GM21367 (cell line): ENCODE measurements around the gene NUP93.
"Not testable (repeated sequence)": the region's sequence is repeated elsewhere in the genome, so short reads cannot be mapped to it uniquely, and the experiment has no call there.

Experiments used
- ATAC-seq: cut with Tn5 transposase; IDR thresholded peaks from one replicate; pipeline ENCODE4 v1.9.1; 2021; ENCODE audit not compliant: unreplicated experiment

Gene NUP93

DNA sequence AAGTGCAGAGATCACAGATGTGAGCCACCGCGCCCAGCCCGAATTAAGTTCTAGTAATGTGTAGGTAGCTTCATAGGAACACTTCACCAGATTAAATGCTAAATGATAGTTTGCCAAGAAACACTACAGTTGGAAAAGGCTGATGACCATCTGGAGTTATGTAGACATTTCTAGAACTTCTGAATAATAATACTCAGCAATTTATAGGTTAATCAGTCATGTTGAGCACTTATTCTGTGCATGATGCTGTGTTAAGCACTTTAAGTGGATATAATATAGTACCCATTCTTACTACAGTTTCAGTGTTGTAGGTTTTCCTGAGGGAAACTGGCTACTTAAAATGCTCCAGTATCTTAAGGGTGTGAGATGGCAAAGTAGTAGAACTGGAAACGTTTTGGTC lies 45.2 kb downstream of the NUP93 start:
- ATAC-seq: no peak

DNA sequence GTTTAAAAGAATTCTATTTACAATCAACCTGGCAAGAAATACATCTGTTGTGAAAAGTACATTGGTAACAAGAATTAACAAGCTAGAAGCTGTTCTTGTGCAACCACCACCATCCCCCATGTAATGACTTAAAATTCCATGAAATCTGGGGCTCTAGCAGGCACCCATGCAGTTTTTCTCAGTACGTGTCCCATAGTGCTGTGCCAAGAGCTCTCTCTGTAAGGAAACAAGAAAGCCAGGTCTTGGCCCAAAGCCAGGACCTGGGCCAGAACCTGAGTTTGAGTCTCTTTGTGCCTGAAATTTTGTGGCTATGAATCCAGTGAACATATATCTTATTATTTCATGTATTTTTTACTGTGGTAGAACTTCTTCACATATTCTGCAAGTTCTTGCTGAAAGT lies 46.6 kb downstream of the NUP93 start:
- ATAC-seq: no peak

DNA sequence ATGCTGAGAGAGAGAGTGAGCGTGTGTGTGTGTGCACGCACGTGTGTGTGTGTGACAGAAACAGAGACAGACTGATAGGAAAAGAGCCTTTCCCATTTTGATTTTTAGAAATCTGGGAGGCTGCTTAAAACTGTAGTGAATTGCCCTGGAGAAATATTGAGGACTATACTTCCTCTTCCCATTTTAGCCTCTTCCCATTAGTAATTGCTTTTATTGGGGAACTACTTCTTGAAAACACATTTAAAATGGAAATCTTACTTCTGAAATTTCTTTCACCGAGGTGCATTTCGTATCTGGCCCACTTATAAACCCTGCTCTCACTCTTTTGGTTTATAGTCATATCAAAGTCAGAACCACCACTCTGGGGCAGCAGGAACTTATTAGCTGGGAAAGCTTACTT lies 47.1 kb downstream of the NUP93 start:
- no peak for ATAC-seq

DNA sequence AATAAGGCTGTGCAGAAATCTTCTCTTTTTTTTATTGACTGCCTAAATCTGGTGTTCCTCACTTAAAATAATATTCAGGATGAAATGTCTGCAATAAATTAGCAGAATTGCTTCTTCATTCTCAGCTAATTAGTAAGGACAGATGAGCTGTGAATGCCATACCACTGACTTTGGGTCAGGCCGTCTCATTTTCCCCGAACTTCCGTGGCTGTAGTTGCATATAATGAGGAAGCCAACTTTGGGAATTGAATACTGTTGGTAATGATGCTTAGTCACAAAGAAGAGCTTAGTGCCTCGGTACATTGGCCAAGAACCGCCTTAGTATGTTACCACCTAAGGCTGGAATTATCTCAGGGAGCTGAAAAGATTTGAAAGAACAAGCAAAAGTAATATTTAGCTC lies 47.6 kb downstream of the NUP93 start:
- no peak for ATAC-seq

DNA sequence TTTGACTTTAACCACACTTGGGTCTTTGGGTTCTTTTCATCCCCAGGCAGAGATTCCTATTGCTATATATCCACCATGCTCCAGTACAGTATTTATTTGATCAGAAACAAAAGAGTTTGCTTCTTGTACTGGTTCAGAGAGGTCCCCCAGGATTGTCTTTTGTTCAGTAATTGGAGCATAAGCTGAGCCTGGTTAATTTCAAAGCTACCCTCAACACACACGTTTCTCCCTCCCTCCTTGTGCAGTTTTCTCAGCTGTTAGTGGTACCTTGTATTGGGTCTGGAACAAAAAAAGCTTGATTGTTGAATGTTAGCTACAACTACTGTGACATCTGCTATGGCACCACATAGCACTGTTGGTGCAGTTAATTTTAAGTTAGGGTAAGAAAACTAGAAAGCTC lies 50.0 kb downstream of the NUP93 start:
- ATAC-seq: no peak

DNA sequence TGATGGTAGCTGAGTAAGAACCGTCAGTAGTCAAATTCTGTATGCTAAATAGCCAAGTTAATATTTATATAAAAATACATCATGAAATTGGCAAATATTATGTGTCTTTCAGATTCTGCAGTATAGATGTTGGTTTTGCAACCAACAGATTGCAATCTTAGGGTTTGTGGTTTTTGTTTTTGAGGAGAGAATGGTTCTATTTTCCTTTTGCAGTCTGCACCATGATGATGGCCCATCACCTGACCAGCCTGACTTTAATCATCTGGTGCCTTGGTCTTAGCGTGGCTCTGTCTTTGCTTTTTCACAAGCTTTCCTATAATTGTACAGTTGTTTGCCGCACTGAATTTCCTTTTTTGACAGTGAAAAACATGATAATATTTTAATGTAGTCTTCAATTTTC lies 50.7 kb downstream of the NUP93 start:
- no peak for ATAC-seq

DNA sequence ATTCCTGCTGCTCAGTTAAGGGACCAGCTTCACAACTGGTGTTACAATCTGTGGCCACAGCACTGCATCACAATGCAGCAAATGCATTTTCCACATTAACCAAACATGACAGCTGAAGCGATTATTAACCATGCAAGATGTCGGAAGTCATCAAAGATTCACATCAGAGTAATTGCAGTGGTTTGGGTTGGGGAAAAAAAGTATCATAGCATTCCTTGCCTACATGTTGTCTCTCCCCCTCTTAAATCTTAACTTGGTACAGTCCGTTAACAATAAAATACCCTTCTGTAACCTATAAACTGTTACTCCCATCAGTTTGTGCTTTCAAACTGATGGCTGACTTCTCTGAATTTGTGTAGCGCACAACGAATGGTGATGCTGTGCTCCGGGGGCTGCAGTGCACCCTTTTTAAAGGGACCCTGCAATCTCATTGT lies 51.6 kb downstream of the NUP93 start:
- no peak for ATAC-seq

DNA sequence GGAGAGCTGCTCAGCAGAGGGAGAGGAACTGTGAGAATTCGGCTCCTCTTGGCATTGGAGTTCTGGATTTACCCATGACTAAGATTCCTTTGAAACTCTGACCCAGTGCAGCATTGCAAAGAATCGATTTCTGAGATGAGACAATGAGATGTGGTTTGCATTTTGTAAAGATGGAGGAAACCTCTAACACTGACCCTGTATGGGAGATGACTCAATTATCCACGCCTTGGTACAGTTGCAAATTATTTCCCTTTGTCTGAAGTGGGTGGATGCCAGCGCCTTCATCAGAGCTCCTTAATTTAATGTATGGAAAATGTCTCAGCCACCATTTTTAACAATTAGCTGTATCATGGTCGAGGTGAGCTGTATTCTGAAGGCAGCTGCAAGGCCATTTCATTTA lies 53.4 kb downstream of the NUP93 start:
- ATAC-seq: no peak

DNA sequence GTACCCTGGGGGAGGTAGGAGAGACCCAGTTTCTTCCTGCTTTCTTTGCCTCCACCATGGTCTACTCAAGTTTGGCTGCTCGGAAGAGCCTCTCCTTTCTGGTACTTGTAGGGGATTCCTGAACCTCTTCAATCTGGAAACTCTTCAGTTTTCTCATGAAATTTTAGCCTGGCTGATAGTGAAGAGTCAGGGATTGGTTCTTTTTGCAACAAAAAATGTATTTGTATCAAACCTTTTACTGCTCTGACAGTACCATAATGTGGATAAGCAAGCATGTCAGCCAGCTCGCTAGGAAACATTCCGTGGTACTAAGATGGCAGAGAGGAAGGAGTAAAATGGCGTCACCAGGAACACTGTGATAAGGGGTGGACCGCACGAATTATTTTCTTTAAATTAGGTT lies 55.4 kb downstream of the NUP93 start:
- ATAC-seq: no peak

DNA sequence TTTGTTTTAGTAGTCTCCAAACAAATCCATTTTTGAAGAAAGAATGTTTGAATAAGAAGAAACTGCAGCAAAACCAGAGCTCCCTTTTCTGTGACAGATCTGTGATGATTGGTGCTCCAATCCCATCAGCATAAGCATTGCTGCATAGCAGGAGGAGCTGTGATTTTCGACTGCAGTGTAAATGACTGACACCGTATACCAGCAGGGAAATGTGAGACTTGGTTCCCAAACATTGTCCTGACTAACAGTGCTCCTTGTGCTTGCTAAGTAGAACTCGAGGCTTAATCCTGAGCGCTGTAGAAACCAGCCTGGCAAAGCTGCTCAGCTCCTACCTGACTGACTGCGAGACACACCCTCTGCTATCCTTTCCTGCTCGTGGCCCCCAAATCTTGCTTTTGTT lies 57.2 kb downstream of the NUP93 start:
- ATAC-seq: no peak

DNA sequence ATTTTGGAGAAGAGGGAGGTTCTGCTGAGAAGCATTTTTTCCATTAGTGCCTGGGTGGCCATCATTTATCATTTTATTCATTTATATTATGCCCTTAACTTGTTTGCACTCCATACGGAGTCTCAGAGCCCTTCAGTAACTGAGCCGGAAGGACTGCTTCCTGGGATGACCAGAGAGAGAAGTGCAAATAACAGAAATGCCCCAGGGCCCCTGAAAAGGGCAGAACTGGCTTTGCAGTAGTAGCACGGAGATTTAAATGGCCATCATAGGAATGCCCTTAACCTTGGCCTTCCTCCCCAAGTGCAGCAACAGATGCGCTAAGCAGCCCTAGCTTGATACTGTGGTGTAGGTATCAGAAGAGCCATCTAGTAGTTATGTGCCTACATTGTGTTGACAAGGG lies 58.5 kb downstream of the NUP93 start:
- no peak for ATAC-seq

DNA sequence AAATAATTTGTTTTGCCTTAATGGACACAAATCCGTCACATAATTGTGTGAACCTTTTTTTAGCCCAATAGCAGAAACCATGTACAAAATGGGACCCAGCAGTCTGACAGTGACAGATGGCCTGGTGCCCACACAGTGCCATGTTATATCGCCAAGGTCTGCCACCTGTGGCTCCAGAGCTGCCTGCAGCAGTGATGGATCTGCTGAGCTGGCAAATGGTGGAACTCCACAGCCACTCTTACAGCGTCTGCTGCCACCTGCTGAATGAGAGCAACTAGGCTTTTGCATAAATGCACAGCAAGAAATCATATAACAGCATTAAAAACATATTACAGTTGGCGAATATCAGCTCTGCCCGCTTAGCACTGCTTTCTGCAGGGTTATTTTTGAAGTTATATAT lies 59.4 kb downstream of the NUP93 start:
- ATAC-seq: no peak

DNA sequence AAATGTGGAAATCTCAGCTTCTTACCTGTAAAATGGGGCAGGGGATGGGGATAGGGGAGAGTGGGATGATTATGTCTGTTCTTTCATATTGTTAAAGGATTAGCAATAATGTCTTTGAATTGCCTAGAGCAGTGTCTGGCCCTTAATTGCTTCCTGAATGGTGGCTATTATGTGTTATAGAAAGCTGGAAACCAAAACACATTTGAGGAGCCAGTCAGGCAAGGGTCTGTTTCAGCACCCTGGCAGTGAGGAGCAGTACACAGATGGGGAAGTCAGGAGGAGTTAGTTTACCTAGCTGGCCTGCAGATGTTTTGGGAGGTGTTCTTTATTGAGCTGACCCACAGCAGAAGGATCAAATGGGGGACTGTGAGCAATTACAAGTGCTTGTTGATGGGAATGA lies 63.0 kb downstream of the NUP93 start:
- no peak for ATAC-seq

DNA sequence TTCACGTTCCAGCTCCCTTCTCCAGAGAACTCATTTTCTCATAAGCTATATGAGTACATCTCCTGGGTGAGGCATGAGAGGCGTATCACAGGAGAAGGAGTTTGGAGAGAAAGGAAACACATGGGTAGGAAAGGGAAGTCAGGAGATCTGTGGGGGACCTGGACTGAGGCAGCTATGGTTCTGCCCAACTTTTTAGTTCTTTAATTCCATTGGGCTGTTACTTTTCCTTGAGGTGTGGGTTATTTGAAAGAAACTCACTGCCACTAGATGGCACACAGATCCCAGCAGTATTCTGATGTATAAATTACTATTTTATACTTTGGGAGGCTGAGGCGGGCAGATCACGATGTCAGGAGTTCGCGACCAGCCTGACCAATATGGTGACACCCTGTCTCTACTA lies 63.6 kb downstream of the NUP93 start:
- ATAC-seq: no peak

DNA sequence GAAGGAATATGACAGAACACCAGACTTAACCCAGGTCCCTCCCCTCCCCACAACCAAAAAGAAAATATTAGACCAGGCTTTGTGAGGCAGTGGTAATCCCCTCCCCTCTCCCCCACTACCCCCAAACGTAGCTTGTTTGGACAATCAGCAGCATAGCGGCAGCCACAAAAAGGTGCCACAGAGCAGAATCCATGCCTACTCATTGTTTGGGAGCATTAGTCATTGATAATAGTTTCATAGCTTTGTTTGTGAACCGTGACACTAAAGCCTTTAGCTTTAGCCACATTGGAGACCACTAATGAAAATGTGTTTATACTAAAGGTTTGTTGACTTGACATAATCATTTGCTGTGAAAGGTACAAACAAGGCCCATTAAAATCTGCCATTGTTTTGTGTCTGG lies 65.1 kb downstream of the NUP93 start:
- ATAC-seq: no peak

DNA sequence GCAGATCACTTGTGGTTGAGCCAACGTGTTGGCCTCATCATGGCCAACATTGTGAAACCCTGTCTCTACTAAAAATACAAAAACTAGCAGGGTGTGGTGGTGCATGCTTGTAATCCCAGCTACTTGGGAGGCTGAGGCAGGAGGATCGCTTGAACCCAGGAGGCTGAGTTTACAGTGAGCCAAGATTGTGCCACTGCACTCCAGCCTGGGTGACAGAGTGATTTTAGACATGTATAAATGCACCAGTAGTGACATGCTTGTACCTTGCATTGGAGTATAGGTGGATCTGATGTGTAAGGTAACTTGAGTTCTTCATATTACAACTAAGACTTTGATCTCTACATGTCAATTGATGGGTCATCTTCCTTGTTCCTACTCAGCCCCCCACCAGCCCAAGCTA lies 67.1 kb downstream of the NUP93 start:
- not testable (repeated sequence) for ATAC-seq

DNA sequence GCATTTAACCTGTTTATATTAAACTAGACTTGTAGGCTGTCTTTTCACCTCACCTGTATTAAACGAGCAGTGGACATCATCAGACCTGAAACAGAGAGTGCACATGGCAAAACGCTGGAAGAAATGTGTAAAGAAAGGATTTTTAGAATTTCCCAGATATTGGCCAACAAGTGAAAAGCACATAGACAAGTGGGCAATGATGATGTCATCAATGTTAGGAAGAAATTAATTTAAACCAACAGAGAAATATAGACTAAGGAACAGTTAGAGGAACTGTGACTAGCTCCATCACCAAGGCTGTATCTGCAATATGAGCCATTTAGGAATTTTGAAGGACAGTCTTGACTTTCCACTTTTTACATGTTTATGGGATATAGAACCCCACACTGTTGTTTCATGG lies 67.9 kb downstream of the NUP93 start:
- ATAC-seq: no peak

DNA sequence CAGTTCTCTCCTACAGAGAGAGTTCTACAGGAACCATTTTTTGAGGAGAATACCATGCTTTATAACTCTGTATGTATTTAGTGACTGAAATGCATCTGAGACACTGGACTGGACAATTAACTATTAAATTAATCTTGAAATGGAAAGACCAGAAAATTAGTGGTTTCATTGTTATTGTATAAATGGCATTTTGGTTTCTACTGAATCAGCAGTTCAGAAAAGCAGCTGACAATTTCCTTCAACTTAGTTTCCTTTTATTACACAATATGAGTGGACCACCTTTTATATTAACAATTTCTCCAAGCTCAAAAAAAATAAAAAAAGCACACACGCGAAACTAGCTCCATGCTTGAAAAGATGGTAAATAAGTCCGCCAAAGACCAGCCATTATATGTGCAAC lies 69.0 kb downstream of the NUP93 start:
- ATAC-seq: no peak

DNA sequence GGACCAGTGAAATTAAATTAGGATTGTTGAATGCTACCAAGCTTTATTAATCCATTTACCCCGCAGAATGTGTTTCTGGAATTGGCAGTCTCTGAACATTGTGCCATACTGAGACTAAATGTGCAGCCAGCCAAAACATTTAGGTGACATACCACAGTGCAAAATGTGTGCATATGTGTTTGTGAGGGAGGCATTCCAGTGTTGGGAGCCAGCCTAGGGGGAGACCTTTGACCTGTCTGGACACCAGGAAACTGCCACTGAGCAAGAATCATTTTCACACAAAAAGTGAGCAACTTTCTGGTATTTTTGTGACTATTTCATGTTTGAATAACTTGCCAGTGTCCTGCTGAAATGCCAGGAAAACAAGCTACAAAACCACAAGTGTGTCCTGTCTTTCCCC lies 70.4 kb downstream of the NUP93 start:
- no peak for ATAC-seq

DNA sequence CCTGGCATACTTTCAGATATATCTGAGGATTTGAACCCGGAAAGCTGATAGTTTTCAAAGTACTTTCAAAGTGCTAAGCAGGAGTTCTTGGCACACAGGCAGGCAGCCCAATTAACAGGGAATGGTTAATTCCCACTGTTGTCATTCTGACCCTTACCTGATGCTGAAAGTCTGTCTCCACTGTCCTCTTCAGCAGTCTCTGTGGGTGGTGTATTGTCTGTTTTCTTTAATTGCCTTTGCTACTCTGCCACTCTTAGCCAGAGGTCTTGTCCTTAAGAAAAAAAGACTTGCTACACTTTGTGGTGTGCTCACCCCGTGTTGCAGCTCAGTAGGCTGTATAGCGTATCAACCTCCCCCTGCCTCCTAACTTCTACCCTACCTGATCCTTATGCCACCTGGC lies 71.8 kb downstream of the NUP93 start:
- ATAC-seq: no peak

DNA sequence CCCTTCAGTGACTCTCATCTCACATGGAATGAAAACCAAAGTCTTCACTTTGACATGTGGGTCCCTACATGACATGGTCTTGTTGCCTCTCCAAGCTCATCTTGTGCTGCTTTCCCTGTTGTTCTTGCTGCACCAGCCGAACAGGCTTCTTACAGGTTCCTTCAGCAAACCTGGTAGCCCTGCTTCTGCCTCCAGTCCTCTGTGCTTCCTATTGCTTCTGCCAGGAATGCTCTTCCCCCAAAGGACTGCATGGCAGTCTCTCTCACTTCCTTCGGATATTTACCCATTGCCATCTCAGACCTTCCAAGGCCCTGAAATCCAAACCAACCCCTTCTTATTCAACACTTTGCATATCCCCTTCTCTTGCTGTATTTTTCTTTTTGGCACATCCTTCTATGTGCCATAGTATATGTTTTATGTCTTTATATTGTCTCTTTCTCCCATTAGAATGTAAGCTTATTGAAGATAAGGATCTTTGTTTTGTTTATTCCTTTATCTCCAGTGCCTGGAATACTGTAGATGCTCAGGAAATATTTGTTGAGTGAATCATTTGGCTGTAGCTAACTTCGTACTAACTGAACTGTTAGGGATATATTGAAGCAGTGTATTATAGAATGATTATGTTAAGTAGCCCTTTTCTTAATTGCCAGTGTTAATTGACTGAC lies 77.2 kb downstream of the NUP93 start:
- ATAC-seq: no peak

DNA sequence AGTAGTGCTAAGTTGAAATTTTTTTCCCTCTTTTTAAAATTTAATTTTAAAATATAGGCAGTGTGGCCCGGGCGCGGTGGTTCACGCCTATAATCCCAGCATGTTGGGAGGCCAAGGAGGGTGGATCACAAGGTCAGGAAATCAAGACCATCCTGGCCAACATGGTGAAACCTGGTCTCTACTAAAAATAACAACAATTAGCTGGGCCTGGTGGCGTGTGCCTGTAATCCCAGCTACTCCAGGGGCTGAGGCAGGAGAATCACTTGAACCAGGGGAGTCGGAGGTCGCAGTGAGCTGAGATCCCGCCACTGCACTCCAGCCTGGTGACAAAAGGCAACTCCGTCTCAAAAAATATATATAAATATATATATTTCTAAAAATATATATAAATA lies 77.7 kb downstream of the NUP93 start:
- ATAC-seq: not testable (repeated sequence)

DNA sequence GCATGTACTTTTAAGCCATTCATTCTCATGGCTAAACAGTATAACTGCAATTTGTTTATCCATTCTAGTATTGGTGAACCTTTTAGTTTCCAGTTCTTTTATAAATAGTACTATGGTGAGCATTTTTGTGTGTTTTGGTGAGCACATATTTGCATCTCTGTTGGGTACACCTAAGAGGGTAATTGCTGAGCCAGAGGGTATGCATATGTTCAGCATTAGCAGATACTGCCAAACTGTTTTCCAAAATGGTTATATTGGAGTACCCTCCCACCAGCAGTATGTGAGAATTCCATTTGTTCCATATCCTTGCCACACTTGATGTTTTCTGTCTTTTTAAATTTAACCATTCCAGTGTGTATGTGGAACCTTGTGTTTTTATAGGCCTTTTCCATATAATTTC lies 81.0 kb downstream of the NUP93 start:
- ATAC-seq: no peak

DNA sequence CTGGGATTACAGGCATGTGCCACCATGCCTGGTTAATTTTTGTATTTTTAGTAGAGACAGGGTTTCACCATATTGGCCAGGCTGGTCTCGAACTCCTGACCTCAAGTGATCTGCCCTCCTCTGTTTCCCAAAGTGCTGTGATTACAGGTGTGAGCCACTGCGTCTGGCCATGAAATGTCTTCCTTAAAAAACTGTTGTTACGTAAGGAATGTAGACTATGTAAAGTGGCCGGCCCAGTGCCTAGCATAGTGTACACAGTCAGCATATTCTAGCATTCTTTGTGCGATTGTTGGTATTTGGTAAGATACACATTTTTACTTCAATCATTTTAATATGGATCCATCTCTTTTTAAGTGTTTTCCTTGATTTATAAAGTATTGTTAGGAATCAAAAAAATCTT lies 81.7 kb downstream of the NUP93 start:
- ATAC-seq: not testable (repeated sequence)
